ENCODE measurements around the gene CHGA. TPM values are rescaled to one million over a fixed set of nuclear protein-coding genes. Genes with fewer than 3 reads are reported as not detected.

The CHGA gene
- polyA plus RNA-seq, 1 donor from 2014 or later: 131 TPM

DNA sequence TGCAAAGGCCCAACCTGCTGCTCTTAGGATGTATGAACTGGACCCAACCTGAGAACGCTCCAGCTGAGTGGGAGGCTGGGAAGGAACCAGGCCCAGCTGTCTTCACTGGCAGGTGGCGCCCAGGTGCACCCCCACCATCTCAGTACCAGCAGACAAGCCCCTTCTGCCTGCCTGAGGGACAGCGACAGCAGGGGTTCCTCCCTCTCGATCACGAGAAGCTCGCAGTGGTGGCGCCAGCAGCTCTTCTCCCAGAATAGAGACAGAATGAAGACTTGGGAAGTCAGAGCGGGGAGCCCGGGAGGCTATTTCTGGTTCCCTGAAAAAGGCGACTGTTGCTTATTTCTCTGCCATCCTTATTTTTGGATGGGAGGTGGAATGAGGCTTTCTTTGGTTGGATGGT is 46.5 kb downstream of the CHGA start:
- H3K36me3 ChIP-seq (ENCODE audit: insufficient read depth, low read length): no peaks in the 10 kb centered on the region
- no peaks in the 10 kb centered on the region for H3K9me2 ChIP-seq (ENCODE audit: insufficient read depth, low read length)
- no peak overlapping the region for H3K4me2 ChIP-seq (ENCODE audit: low read length)
- H3K4me3 ChIP-seq (ENCODE audit: low read length): no peak overlapping the region
- H3K9ac ChIP-seq (ENCODE audit: low read length): no peak overlapping the region
- H2AFZ ChIP-seq (ENCODE audit: low read depth, low read length): no peak overlapping the region
- H3F3A ChIP-seq (ENCODE audit: insufficient read depth, low read length, poor library complexity, severe bottlenecking): no peaks in the 10 kb centered on the region
- no peaks in the 10 kb centered on the region for H3K27me3 ChIP-seq (ENCODE audit: insufficient read depth, low read depth, low read length)
- no peaks in the 10 kb centered on the region for H3K79me2 ChIP-seq (replicated peaks; ENCODE audit: insufficient read depth, low read length)
- H4K20me1 ChIP-seq (ENCODE audit: insufficient read depth): no peaks in the 10 kb centered on the region
- TF ChIP-seq EZH2 (IDR thresholded peaks at IDR 0.05; ENCODE audit: borderline replicate concordance, insufficient read depth, low read length, poor library complexity, severe bottlenecking): no peak
- no peak for TF ChIP-seq EP300 (conservative IDR thresholded peaks at IDR 0.05; ENCODE audit: poor library complexity, severe bottlenecking)
- no peak for TF ChIP-seq POLR2AphosphoS5 (IDR thresholded peaks at IDR 0.05)
- TF ChIP-seq RAD21 (conservative IDR thresholded peaks at IDR 0.05): no peak
- TF ChIP-seq, protein P1, sequence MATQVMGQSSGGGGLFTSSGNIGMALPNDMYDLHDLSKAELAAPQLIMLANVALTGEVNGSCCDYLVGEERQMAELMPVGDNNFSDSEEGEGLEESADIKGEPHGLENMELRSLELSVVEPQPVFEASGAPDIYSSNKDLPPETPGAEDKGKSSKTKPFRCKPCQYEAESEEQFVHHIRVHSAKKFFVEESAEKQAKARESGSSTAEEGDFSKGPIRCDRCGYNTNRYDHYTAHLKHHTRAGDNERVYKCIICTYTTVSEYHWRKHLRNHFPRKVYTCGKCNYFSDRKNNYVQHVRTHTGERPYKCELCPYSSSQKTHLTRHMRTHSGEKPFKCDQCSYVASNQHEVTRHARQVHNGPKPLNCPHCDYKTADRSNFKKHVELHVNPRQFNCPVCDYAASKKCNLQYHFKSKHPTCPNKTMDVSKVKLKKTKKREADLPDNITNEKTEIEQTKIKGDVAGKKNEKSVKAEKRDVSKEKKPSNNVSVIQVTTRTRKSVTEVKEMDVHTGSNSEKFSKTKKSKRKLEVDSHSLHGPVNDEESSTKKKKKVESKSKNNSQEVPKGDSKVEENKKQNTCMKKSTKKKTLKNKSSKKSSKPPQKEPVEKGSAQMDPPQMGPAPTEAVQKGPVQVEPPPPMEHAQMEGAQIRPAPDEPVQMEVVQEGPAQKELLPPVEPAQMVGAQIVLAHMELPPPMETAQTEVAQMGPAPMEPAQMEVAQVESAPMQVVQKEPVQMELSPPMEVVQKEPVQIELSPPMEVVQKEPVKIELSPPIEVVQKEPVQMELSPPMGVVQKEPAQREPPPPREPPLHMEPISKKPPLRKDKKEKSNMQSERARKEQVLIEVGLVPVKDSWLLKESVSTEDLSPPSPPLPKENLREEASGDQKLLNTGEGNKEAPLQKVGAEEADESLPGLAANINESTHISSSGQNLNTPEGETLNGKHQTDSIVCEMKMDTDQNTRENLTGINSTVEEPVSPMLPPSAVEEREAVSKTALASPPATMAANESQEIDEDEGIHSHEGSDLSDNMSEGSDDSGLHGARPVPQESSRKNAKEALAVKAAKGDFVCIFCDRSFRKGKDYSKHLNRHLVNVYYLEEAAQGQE (IDR thresholded peaks at IDR 0.05; ENCODE audit: borderline replicate concordance): no peak
- no peak for TF ChIP-seq MXI1 (conservative IDR thresholded peaks at IDR 0.05; ENCODE audit: poor library complexity, severe bottlenecking)
- TF ChIP-seq, protein P2, sequence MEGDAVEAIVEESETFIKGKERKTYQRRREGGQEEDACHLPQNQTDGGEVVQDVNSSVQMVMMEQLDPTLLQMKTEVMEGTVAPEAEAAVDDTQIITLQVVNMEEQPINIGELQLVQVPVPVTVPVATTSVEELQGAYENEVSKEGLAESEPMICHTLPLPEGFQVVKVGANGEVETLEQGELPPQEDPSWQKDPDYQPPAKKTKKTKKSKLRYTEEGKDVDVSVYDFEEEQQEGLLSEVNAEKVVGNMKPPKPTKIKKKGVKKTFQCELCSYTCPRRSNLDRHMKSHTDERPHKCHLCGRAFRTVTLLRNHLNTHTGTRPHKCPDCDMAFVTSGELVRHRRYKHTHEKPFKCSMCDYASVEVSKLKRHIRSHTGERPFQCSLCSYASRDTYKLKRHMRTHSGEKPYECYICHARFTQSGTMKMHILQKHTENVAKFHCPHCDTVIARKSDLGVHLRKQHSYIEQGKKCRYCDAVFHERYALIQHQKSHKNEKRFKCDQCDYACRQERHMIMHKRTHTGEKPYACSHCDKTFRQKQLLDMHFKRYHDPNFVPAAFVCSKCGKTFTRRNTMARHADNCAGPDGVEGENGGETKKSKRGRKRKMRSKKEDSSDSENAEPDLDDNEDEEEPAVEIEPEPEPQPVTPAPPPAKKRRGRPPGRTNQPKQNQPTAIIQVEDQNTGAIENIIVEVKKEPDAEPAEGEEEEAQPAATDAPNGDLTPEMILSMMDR (IDR thresholded peaks at IDR 0.05; ENCODE audit: poor library complexity, severe bottlenecking): no peak
- no peak for TF ChIP-seq TAF1 (IDR thresholded peaks at IDR 0.05; ENCODE audit: low read depth)
- TF ChIP-seq SMC3 (conservative IDR thresholded peaks at IDR 0.05; ENCODE audit: poor library complexity): no peak
- no peak overlapping the region for H3K27ac ChIP-seq (ENCODE audit: low read length)
- no peaks in the 10 kb centered on the region for H3K9me3 ChIP-seq (ENCODE audit: low read length)

DNA sequence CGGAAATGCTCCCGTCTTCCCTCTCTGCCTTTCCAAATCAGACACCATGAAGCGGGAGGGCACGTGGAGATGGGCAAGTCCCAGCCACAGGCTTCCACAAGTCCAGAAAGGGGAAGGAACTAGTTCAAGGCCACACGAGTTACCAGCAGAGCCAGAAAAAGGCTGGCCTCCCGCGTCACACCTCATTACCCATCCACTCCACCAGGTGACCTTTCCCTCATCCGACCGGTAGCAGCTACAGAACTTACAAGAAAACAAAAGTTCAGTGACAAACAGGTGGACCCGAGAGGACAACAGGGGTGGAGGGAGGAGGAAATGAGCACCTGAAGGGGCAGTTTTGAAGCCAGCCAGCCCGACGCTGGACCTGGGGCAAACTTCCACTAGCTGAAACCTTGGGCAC is 46.9 kb downstream of the CHGA start:
- no peak overlapping the region for H3K27ac ChIP-seq (ENCODE audit: low read length)
- no peak overlapping the region for H2AFZ ChIP-seq (ENCODE audit: low read depth, low read length)

More for the DNA sequence above, 46.9 kb downstream of the CHGA start:
- Histone ChIP-seq H3F3A (ENCODE audit: insufficient read depth, low read length, poor library complexity, severe bottlenecking) (no peaks in the 10 kb centered on the region), H3K9me3 (ENCODE audit: low read length) (no peaks in the 10 kb centered on the region), H3K79me2 (replicated peaks; ENCODE audit: insufficient read depth, low read length) (no peaks in the 10 kb centered on the region), H3K36me3 (ENCODE audit: insufficient read depth, low read length) (no peaks in the 10 kb centered on the region), H3K4me3 (ENCODE audit: low read length) (no peak overlapping the region), H3K9ac (ENCODE audit: low read length) (no peak overlapping the region), H3K4me2 (ENCODE audit: low read length) (no peak overlapping the region), H3K9me2 (ENCODE audit: insufficient read depth, low read length) (no peaks in the 10 kb centered on the region), H3K27me3 (ENCODE audit: insufficient read depth, low read depth, low read length) (no peaks in the 10 kb centered on the region), H4K20me1 (ENCODE audit: insufficient read depth) (no peaks in the 10 kb centered on the region)
- TF ChIP-seq SMC3 (conservative IDR thresholded peaks at IDR 0.05; ENCODE audit: poor library complexity) (no peak), MXI1 (conservative IDR thresholded peaks at IDR 0.05; ENCODE audit: poor library complexity, severe bottlenecking) (no peak), EP300 (conservative IDR thresholded peaks at IDR 0.05; ENCODE audit: poor library complexity, severe bottlenecking) (no peak), POLR2AphosphoS5 (IDR thresholded peaks at IDR 0.05) (no peak), RAD21 (conservative IDR thresholded peaks at IDR 0.05) (no peak), EZH2 (IDR thresholded peaks at IDR 0.05; ENCODE audit: borderline replicate concordance, insufficient read depth, low read length, poor library complexity, severe bottlenecking) (no peak)
- TF ChIP-seq, protein P1 (IDR thresholded peaks at IDR 0.05; ENCODE audit: borderline replicate concordance): no peak
- TF ChIP-seq, protein P2 (IDR thresholded peaks at IDR 0.05; ENCODE audit: poor library complexity, severe bottlenecking): no peak

Measured in neural cell (in vitro differentiated cells).